H9 (cell line): ENCODE data around the gene OSTN. TPM values are rescaled to one million over a fixed set of nuclear protein-coding genes. Genes with fewer than 3 reads are reported as not detected.

ENCODE experiments used
- DNase-seq: peaks from one replicate; pipeline ENCODE4 v3.0.0-alpha.2; 2017
- H2AFZ ChIP-seq: one replicate; pipeline ENCODE4 v1.6.1; 2013; ENCODE audit warnings: mild to moderate bottlenecking, low read length, control low read depth, moderate library complexity
- H2AK5ac ChIP-seq: 2 replicates; pipeline ENCODE4 v1.6.1; 2013; ENCODE audit warnings: low read length, control low read depth, mixed read lengths; ENCODE audit not compliant: insufficient read length
- H2BK120ac ChIP-seq: one replicate; pipeline ENCODE4 v1.6.1; 2013; ENCODE audit warnings: low read depth, mild to moderate bottlenecking, low read length, control low read depth, inconsistent platforms; ENCODE audit not compliant: poor library complexity, severe bottlenecking
- H2BK12ac ChIP-seq: 2 replicates; pipeline ENCODE4 v1.6.1; 2013; ENCODE audit warnings: low read length, control low read depth, mixed read lengths, low read depth; ENCODE audit not compliant: insufficient read length
- H2BK15ac ChIP-seq: 2 replicates; pipeline ENCODE4 v1.6.1; 2013; ENCODE audit warnings: low read depth, low read length, control low read depth
- H2BK20ac ChIP-seq: one replicate; pipeline ENCODE4 v1.6.1; 2013; ENCODE audit warnings: low read depth, mild to moderate bottlenecking, low read length, control low read depth, inconsistent platforms; ENCODE audit not compliant: poor library complexity, severe bottlenecking
- H2BK5ac ChIP-seq: 2 replicates; pipeline ENCODE4 v1.6.1; 2013; ENCODE audit warnings: low read length, control low read depth, mixed read lengths; ENCODE audit not compliant: insufficient read length
- H3K14ac ChIP-seq: 2 replicates; pipeline ENCODE4 v1.6.1; 2013; ENCODE audit warnings: low read length, control low read depth; ENCODE audit not compliant: insufficient read depth
- H3K18ac ChIP-seq: 2 replicates; pipeline ENCODE4 v1.6.1; 2013; ENCODE audit warnings: low read depth, mild to moderate bottlenecking, mixed read lengths, low read length, control low read depth; ENCODE audit not compliant: insufficient read length
- H3K23ac ChIP-seq: 2 replicates; pipeline ENCODE4 v1.6.1; 2013; ENCODE audit warnings: low read length, control low read depth, mixed read lengths, low read depth; ENCODE audit not compliant: insufficient read length
- H3K23me2 ChIP-seq: 2 replicates; pipeline ENCODE4 v1.6.1; 2013; ENCODE audit warnings: low read depth, mild to moderate bottlenecking, mixed read lengths, low read length, control low read depth; ENCODE audit not compliant: insufficient read length, poor library complexity, severe bottlenecking
- H3K27ac ChIP-seq: 2 replicates; pipeline ENCODE4 v1.5.1; 2013; ENCODE audit warnings: low read length, control low read depth, mixed read lengths, low read depth; ENCODE audit not compliant: insufficient read length
- H3K27me3 ChIP-seq: 2 replicates; pipeline ENCODE4 v1.6.1; 2013; ENCODE audit warnings: low read length, control low read depth, inconsistent platforms; ENCODE audit not compliant: insufficient read depth
- H3K4ac ChIP-seq: 2 replicates; pipeline ENCODE4 v1.6.1; 2013; ENCODE audit warnings: low read depth, mild to moderate bottlenecking, control low read depth, inconsistent platforms, low read length, moderate library complexity
- H3K4me1 ChIP-seq: 2 replicates; pipeline ENCODE4 v1.6.1; 2013; ENCODE audit warnings: low read length, control low read depth, inconsistent platforms; ENCODE audit not compliant: insufficient read depth
- H3K4me2 ChIP-seq: 2 replicates; pipeline ENCODE4 v1.6.1; 2013; ENCODE audit warnings: low read length, control low read depth, mixed read lengths; ENCODE audit not compliant: insufficient read length, insufficient read depth
- H3K56ac ChIP-seq: 2 replicates; pipeline ENCODE4 v1.6.1; 2013; ENCODE audit warnings: low read depth, mild to moderate bottlenecking, mixed read lengths, low read length, control low read depth; ENCODE audit not compliant: insufficient read length
- H3K79me1 ChIP-seq: 2 replicates; pipeline ENCODE4 v1.6.1; 2013; ENCODE audit warnings: low read depth, mild to moderate bottlenecking, moderate library complexity, low read length, control low read depth, inconsistent platforms; ENCODE audit not compliant: insufficient read depth, poor library complexity, severe bottlenecking
- H3K79me2 ChIP-seq: 2 replicates; pipeline ENCODE4 v1.6.1; 2013; ENCODE audit warnings: low read length, control low read depth, inconsistent platforms; ENCODE audit not compliant: insufficient read depth
- H3K9ac ChIP-seq: 2 replicates; pipeline ENCODE4 v1.6.1; 2013; ENCODE audit warnings: low read length, control low read depth, mixed read lengths; ENCODE audit not compliant: insufficient read length; ENCODE audit errors: extremely low read depth
- H3K9me3 ChIP-seq: one replicate; pipeline ENCODE4 v1.6.1; 2013; ENCODE audit warnings: low read depth, low read length, inconsistent platforms; ENCODE audit not compliant: control insufficient read depth
- H3T11ph ChIP-seq: one replicate; pipeline ENCODE4 v1.6.1; 2013; ENCODE audit warnings: mild to moderate bottlenecking, low read length, control low read depth, inconsistent platforms
- H4K20me1 ChIP-seq: one replicate; pipeline ENCODE4 v1.6.1; 2013; ENCODE audit not compliant: control insufficient read depth, insufficient read length, insufficient read depth
- H4K5ac ChIP-seq: 2 replicates; pipeline ENCODE4 v1.6.1; 2013; ENCODE audit warnings: low read depth, mild to moderate bottlenecking, mixed read lengths, low read length, control low read depth; ENCODE audit not compliant: insufficient read length
- H4K8ac ChIP-seq: replicated peaks from 2 replicates; pipeline ENCODE4 v1.6.1; 2013; ENCODE audit warnings: low read length, control low read depth, mixed read lengths, low read depth; ENCODE audit not compliant: insufficient read length
- H4K91ac ChIP-seq: 2 replicates; pipeline ENCODE4 v1.6.1; 2013; ENCODE audit warnings: low read depth, mild to moderate bottlenecking, moderate library complexity, mixed read lengths, low read length, control low read depth; ENCODE audit not compliant: insufficient read length
- H3K27ac Mint-ChIP-seq, 3 experiments: 2 replicates in 2 of 3; 3 replicates in 1 of 3; pipeline ENCODE4 v1.8.0; 2020 to 2021; ENCODE audit warnings: mixed read lengths in 3 of 3, mild to moderate bottlenecking in 1 of 3, moderate library complexity in 1 of 3
- H3K27me3 Mint-ChIP-seq: 2 replicates; pipeline ENCODE4 v1.8.0; 2021; ENCODE audit warnings: low read depth, mild to moderate bottlenecking, moderate library complexity, mixed read lengths
- H3K36me3 Mint-ChIP-seq, 3 experiments: 2 replicates in 2 of 3; 3 replicates in 1 of 3; pipeline ENCODE4 v1.8.0; 2020 to 2021; ENCODE audit warnings: low read depth in 3 of 3, mixed read lengths in 3 of 3; ENCODE audit not compliant: insufficient read depth in 1 of 3
- H3K4me1 Mint-ChIP-seq, 2 experiments: 2 replicates each; pipeline ENCODE4 v1.8.0; 2020; ENCODE audit warnings: mixed read lengths in 2 of 2
- H3K4me3 Mint-ChIP-seq, 2 experiments: 2 replicates in 1 of 2; 3 replicates in 1 of 2; pipeline ENCODE4 v1.8.0; 2020 to 2021; ENCODE audit warnings: mild to moderate bottlenecking in 2 of 2, mixed read lengths in 2 of 2, moderate library complexity in 1 of 2
- H3K9me3 Mint-ChIP-seq, 2 experiments: 2 replicates in 1 of 2; 3 replicates in 1 of 2; pipeline ENCODE4 v1.8.0; 2020; ENCODE audit warnings: mild to moderate bottlenecking in 2 of 2, mixed read lengths in 2 of 2, moderate library complexity in 1 of 2
- CTCF ChIP-seq: fragments of 200-600 bp; sonication (generic); conservative IDR thresholded peaks from 3 replicates; pipeline ENCODE4 v1.8.0; 2021; ENCODE audit warnings: antibody characterized with exemption, mild to moderate bottlenecking
- WGBS: extraction: QIAGEN DNeasy Blood & Tissue Kit; methylation state at CpG from one replicate; pipeline ENCODE4 v1.1.7; 2013; ENCODE audit warnings: missing lambda C conversion rate, low lambda C conversion rate, mixed read lengths; ENCODE audit not compliant: insufficient read length; ENCODE audit errors: extremely low coverage; 5-methylcytosine and 5-hydroxymethylcytosine counted together
- total RNA-seq: library from RNA; stranded (reverse); gene quantifications from 2 replicates; pipeline ENCODE4 v1.2.1, GENCODE V29; 2021

Gene OSTN
- total RNA-seq, 1 experiment from 2014 or later = 0.07 TPM

- H3K4me1 Mint-ChIP-seq = peaks cover 15 to 25% of the 10 kb centered on the region in 2 experiments
- no peak overlapping the region for H4K8ac ChIP-seq
- no peak overlapping the region for H3T11ph ChIP-seq
- no peak overlapping the region for H2BK5ac ChIP-seq
- H3K14ac ChIP-seq = no peak overlapping the region
- no peak overlapping the region; a peak in 1 of 7 replicates for H3K27ac Mint-ChIP-seq
- H2AFZ ChIP-seq = no peak overlapping the region
- no peaks in the 10 kb centered on the region for H3K9me3 ChIP-seq
- TF ChIP-seq CTCF = no peak
- no peak overlapping the region for H3K4me3 Mint-ChIP-seq
- H3K79me2 ChIP-seq = no peaks in the 10 kb centered on the region
- H2BK120ac ChIP-seq = no peak overlapping the region
- no peaks in the 10 kb centered on the region; the same call in 1 of the 2 replicates for H3K27me3 Mint-ChIP-seq
- no CpG with 5 or more reads among the region's 1 CpG for WGBS
- no peak overlapping the region for H3K23ac ChIP-seq
- H2BK20ac ChIP-seq = no peak overlapping the region
- H2AK5ac ChIP-seq = no peak overlapping the region
- no peak overlapping the region for H3K27ac ChIP-seq
- no peak overlapping the region for H3K56ac ChIP-seq
- no peak overlapping the region for H4K5ac ChIP-seq
- no peak overlapping the region for H4K91ac ChIP-seq
- H3K79me1 ChIP-seq = no peaks in the 10 kb centered on the region
- H3K27me3 ChIP-seq = no peaks in the 10 kb centered on the region
- no peaks in the 10 kb centered on the region for H3K23me2 ChIP-seq
- H3K9me3 Mint-ChIP-seq = no peaks in the 10 kb centered on the region
- DNase-seq = no peak
- H3K4me2 ChIP-seq = no peak overlapping the region
- H3K4me1 ChIP-seq = no peaks in the 10 kb centered on the region; the same call in 1 of the 2 replicates
- no peaks in the 10 kb centered on the region for H4K20me1 ChIP-seq
- no peak overlapping the region for H3K18ac ChIP-seq
- H3K4ac ChIP-seq = no peak overlapping the region
- H3K36me3 Mint-ChIP-seq = no peaks in the 10 kb centered on the region
- no peak overlapping the region for H2BK15ac ChIP-seq
- H3K9ac ChIP-seq = no peak overlapping the region
- H2BK12ac ChIP-seq = no peak overlapping the region
Measured at GRCh38 chr3:191300422-191300821, 101.4 kb downstream of the OSTN start.
